GM23338 (cell line): ENCODE results near the gene HDAC9. TPM values are rescaled to one million over a fixed set of nuclear protein-coding genes. Genes with fewer than 3 reads are reported as not detected.

Experiments used
- ATAC-seq: fragments of 200-7000 bp; cut with Tn5 transposase; 3 replicates; pipeline ENCODE4 v1.9.1; 2020
- DNase-seq: peaks from one replicate; pipeline ENCODE4 v3.0.0-alpha.2; 2015; ENCODE audit warnings: low spot score
- H2AFZ ChIP-seq: fragments of 200-600 bp; sonication (generic); 2 replicates; pipeline ENCODE4 v1.8.0; 2016; ENCODE audit warnings: antibody characterized with exemption, mild to moderate bottlenecking, moderate library complexity
- H3F3A ChIP-seq: fragments of 200-600 bp; sonication (generic); replicated peaks from 2 replicates; pipeline ENCODE4 v1.8.0; 2017; ENCODE audit warnings: antibody characterized with exemption, mixed run types, low read depth
- H3K27ac ChIP-seq: fragments of 200-600 bp; sonication (generic); 2 replicates; pipeline ENCODE4 v1.6.1; 2016; ENCODE audit warnings: low read depth
- H3K27me3 ChIP-seq: fragments of 200-600 bp; sonication (generic); 2 replicates; pipeline ENCODE4 v1.8.0; 2016; ENCODE audit warnings: mild to moderate bottlenecking, mixed run types, moderate library complexity; ENCODE audit not compliant: insufficient read depth
- H3K36me3 ChIP-seq: fragments of 200-600 bp; sonication (generic); 2 replicates; pipeline ENCODE4 v1.8.0; 2016; ENCODE audit warnings: mild to moderate bottlenecking; ENCODE audit not compliant: insufficient read depth
- H3K4me1 ChIP-seq: fragments of 200-600 bp; sonication (generic); 2 replicates; pipeline ENCODE4 v1.8.0; 2016; ENCODE audit warnings: mild to moderate bottlenecking, moderate library complexity; ENCODE audit not compliant: insufficient read depth
- H3K4me2 ChIP-seq: fragments of 200-600 bp; sonication (generic); 2 replicates; pipeline ENCODE4 v1.7.1; 2017; ENCODE audit warnings: mixed run types
- H3K4me3 ChIP-seq: fragments of 200-600 bp; sonication (generic); 2 replicates; pipeline ENCODE4 v1.6.1; 2016; ENCODE audit warnings: mixed run types
- H3K79me2 ChIP-seq: fragments of 200-600 bp; sonication (generic); replicated peaks from 2 replicates; pipeline ENCODE4 v1.8.0; 2017; ENCODE audit warnings: mild to moderate bottlenecking; ENCODE audit not compliant: insufficient read depth
- H3K9me2 ChIP-seq: fragments of 200-600 bp; sonication (generic); 2 replicates; pipeline ENCODE4 v1.8.0; 2017; ENCODE audit not compliant: insufficient read depth
- H4K20me1 ChIP-seq: fragments of 200-600 bp; sonication (generic); replicated peaks from 2 replicates; pipeline ENCODE4 v1.8.0; 2017; ENCODE audit warnings: mild to moderate bottlenecking; ENCODE audit not compliant: insufficient read depth
- H3K27ac Mint-ChIP-seq: 2 replicates; pipeline ENCODE4 v1.8.0; 2020; ENCODE audit warnings: inconsistent platforms, mild to moderate bottlenecking, moderate library complexity, mixed read lengths
- H3K27me3 Mint-ChIP-seq: 3 replicates; pipeline ENCODE4 v1.8.0; 2022; ENCODE audit warnings: low read depth, mild to moderate bottlenecking, moderate library complexity, mixed read lengths, inconsistent platforms; ENCODE audit not compliant: insufficient read depth, poor library complexity
- H3K36me3 Mint-ChIP-seq: 3 replicates; pipeline ENCODE4 v1.8.0; 2021; ENCODE audit warnings: low read depth, mild to moderate bottlenecking, inconsistent platforms, moderate library complexity, mixed read lengths
- H3K4me1 Mint-ChIP-seq: 3 replicates; pipeline ENCODE4 v1.8.0; 2020; ENCODE audit warnings: mild to moderate bottlenecking, inconsistent platforms, mixed read lengths
- H3K4me3 Mint-ChIP-seq: 3 replicates; pipeline ENCODE4 v1.8.0; 2021; ENCODE audit warnings: moderate library complexity, mild to moderate bottlenecking, inconsistent platforms, mixed read lengths
- H3K9me3 Mint-ChIP-seq: 3 replicates; pipeline ENCODE4 v1.8.0; 2020; ENCODE audit warnings: moderate library complexity, mild to moderate bottlenecking, inconsistent platforms, mixed read lengths
- CREB1 ChIP-seq: fragments of 250-450 bp; sonication (Bioruptor Pico); IDR thresholded peaks from 2 replicates; pipeline ENCODE4 v1.5.0; 2020; ENCODE audit warnings: low read depth, mild to moderate bottlenecking, moderate library complexity
- CTCF ChIP-seq, 2 experiments: fragments of 200-600 bp in 1 of 2; sonication (generic) in 1 of 2; conservative IDR thresholded peaks; 2 replicates each; pipeline versions ENCODE4 v1.5.1 to v1.6.1; 2016 to 2017; ENCODE audit warnings: antibody characterized with exemption in 2 of 2, low read depth in 2 of 2, mild to moderate bottlenecking in 2 of 2, moderate library complexity in 1 of 2
- JUNB ChIP-seq: IDR thresholded peaks from one replicate; pipeline ENCODE4 v1.6.1; 2016; ENCODE audit warnings: antibody characterized with exemption; ENCODE audit not compliant: unreplicated experiment
- STAT1 ChIP-seq: IDR thresholded peaks from one replicate; pipeline ENCODE4 v1.6.1; 2016; ENCODE audit warnings: antibody characterized with exemption; ENCODE audit not compliant: unreplicated experiment
- ZNF462 ChIP-seq: fragments of 250-450 bp; sonication (Bioruptor Pico); IDR thresholded peaks from 2 replicates; pipeline ENCODE4 v1.5.0; 2020; ENCODE audit warnings: mild to moderate bottlenecking, moderate library complexity
- polyA plus RNA-seq: library from polyadenylated mRNA; unstranded; fragments of >200 nt; fragmentation: Nextera tagmentation; extraction: Ambion mirVana; gene quantifications from 2 replicates; pipeline ENCODE4 v1.2.1, GENCODE V29; 2016
- total RNA-seq: library from RNA; depleted of rRNA; stranded (reverse); fragments of >200 nt; shearing (Covaris generic); gene quantifications from 2 replicates; pipeline ENCODE4 v1.2.3, GENCODE V29; 2014

HDAC9 gene
- total and polyA plus RNA-seq, 2 experiments from 2014 or later, result 8.3 to 18.5 TPM

GRCh38 chr7:18952846-18953245, 457.3 kb downstream of the HDAC9 start:
- Histone ChIP-seq H3K27ac (no peak overlapping the region), H2AFZ (no peak overlapping the region), H3K36me3 (no peaks in the 10 kb centered on the region), H4K20me1 (no peaks in the 10 kb centered on the region), H3K4me3 (no peak overlapping the region), H3K4me1 (no peaks in the 10 kb centered on the region), H3K9me2 (no peaks in the 10 kb centered on the region), H3K79me2 (no peaks in the 10 kb centered on the region), H3F3A (no peaks in the 10 kb centered on the region), H3K27me3 (no peaks in the 10 kb centered on the region), H3K4me2 (no peak overlapping the region)
- H3K4me1 Mint-ChIP-seq, result no peaks in the 10 kb centered on the region
- H3K27ac Mint-ChIP-seq, result no peak overlapping the region
- H3K36me3 Mint-ChIP-seq, result no peaks in the 10 kb centered on the region
- ATAC-seq (no peak), DNase-seq (no peak)
- no peak overlapping the region for H3K4me3 Mint-ChIP-seq
- H3K27me3 Mint-ChIP-seq, result no peaks in the 10 kb centered on the region
- TF ChIP-seq CTCF (conservative IDR thresholded peaks at IDR 0.05; ENCODE audit: low read depth in 2 of 2) (no peak), STAT1 (no peak), ZNF462 (CRISPR knock-in tag) (no peak), JUNB (no peak), CREB1 (CRISPR knock-in tag) (no peak)
- H3K9me3 Mint-ChIP-seq, result no peaks in the 10 kb centered on the region
